Melanocyte of skin (primary cell): ENCODE measurements around the gene C11orf24. TPM values are rescaled to one million over a fixed set of nuclear protein-coding genes. Genes with fewer than 3 reads are reported as not detected.

Source experiments
- total RNA-seq, 2 donors: library from RNA; depleted of rRNA; stranded (reverse); fragments of >200 nt; gene quantifications; 2 replicates each; pipeline ENCODE4 v1.2.3, GENCODE V29; 2012

C11orf24 gene
- total RNA-seq: 10 to 100 TPM; 86.4 to 88.2 TPM

DNA sequence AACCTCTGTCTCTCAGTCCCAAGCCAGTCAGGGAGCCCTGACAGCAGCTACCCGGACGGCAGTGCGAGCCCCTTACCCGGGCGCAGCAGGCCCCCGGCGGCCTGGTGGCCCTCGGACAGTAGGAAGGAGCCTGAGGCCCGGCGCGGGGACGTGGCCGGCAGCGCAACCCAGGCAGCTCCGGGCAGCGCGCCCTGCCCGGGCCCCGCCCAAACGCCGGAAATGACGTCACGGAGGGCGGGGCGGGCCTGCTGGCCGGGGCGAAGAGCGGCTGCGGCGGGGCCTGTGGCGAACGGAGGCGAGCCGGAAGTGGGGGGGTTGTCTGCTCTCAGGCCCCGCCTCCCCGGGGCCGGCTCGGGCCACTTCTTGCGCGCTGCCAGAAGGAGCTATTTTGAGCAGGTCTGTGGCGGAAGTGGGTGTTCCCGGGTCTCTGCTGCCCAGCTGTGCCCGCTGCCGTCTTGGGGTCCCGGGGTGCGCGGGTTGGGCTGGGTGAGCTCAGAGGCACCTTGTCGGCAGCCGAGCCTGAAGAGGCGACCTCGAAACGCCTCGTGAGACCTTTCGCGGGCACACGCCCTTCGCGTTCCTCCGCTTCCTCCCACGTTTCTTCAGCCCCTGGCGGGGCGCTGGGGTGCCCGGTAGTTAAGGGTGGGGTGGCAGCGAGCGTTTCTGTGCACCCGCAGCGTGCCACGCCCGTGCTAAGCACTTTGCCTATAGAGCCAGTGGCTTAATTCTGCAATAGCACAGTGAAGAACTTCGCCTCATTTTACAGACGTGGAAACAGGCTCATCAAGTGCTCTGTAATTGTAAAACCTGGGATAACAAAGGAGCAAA lies at the start of gene C11orf24:
TSS of gene C11orf24 (minus strand) at position 193 of the 828 bp plus-strand sequence. CDS start 8,206 bp downstream, outside the sequence.

DNA sequence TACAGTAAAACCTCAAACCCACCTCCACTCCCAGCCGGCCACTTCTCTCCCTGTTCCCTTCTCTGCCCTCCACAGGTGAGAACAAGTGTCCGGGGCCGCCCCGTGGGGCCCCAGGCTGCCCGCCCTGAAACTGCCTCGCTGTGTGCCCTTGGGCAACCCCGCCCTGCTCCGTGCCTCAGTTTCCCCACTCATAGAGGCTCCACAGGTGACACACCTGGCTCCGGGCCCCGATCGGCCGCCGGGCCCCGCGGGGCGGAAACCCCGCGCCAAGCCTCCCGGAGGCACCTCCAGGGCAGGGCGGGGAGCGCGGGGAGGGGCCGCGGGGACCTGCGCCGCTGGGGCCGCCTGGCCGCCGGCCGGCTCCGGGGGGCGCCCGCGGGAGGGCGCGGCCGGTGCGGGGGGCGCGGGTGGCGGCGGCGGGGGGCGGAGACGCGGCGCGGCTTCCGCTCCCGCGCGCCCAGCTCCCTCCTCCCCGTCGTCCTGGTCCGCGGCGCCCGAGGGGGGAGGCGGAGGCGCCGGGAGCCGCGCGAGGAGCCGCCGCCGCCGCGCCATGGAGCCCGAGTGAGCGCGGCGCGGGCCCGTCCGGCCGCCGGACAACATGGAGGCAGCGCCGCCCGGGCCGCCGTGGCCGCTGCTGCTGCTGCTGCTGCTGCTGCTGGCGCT lies 40.5 kb upstream of the C11orf24 start, which contains the start of gene LRP5:
TSS of gene LRP5 (plus strand) at position 475 of the 663 bp plus-strand sequence. CDS start at position 599, 124 bp downstream.

DNA sequence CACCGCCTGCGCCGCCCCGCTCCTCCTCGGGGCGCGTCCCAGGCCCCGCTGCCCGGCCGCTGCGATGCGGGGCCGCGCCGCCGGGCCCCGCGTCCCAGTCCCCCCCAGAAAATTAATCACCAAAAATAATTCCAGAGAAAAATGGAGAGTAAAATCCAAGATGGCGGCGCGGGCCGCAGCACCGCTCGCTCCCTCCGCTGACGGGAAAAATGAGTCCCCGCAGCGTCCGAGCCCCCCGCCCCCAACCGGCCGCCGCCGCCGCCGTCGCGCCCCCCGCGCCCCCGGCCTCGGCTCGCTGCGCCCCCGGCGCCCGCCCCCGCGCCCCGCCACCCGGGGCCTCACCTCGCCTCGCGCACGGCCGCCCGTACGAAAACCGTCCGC lies 58.6 kb downstream of the C11orf24 start, which contains the start of gene KMT5B:
TSS of gene KMT5B (minus strand) at position 162 of the 381 bp plus-strand sequence. CDS start 23,220 bp downstream, outside the sequence.

Other genes starting within 250 kb of the C11orf24 start
- gene NDUFS8, start 241.3 kb downstream of the C11orf24 start, total RNA-seq: 100 to 1,000 TPM; 122 to 138 TPM
- 10 to 100 TPM; 36.1 to 50.3 TPM for gene TCIRG1, start 232.9 kb downstream of the C11orf24 start, total RNA-seq
- gene CHKA, start 150.6 kb downstream of the C11orf24 start, total RNA-seq: 10 to 100 TPM; 35.3 to 36.5 TPM
- 10 to 100 TPM; 16.0 to 17.6 TPM for gene KMT5B, start 58.7 kb downstream of the C11orf24 start, total RNA-seq
- 10 to 100 TPM; 11.0 to 23.0 TPM for gene LRP5, start 40.6 kb upstream of the C11orf24 start, total RNA-seq
- gene PPP6R3, start 188.8 kb upstream of the C11orf24 start, total RNA-seq: 100 to 1,000 TPM; 154 to 185 TPM